ENCODE measurements around the gene EIF3A.

Gene EIF3A

GRCh38 chr10:119025776-119026175 is 54.8 kb downstream of the EIF3A start:
- peaks cover 0 to 3% of the 10 kb centered on the region in 2 donors for H3K4me1 Mint-ChIP-seq
- H3K9me3 Mint-ChIP-seq: no peaks in the 10 kb centered on the region
- no peak for ATAC-seq (replicated peaks)
- peaks cover 38 to 68% of the 10 kb centered on the region in 2 donors for H3K27me3 Mint-ChIP-seq
- DNase-seq: no peak
- H3K36me3 Mint-ChIP-seq: no peaks in the 10 kb centered on the region
- no peak overlapping the region for H3K4me3 Mint-ChIP-seq
- H3K27ac Mint-ChIP-seq: no peak overlapping the region

DNA sequence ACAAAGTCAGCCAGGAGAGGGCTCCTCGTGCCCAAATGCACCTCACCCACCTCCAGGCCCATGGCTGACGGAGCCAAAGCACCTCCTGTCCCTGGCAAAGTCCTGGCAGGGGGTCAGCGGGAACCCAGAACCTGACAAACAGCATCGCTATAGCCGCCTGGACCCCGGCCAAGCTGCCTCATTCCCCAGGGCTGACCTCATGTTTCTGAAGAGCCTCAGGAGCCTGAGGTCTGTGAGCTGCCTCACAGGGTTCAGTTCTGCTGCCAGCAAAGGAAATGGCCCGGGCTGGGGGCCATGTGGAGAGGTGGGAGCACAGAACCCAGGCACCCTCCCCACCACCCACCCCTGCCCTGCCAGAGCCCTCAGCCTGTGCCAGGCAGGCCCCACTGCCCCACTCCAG is 55.3 kb downstream of the EIF3A start:
- no peak for ATAC-seq (replicated peaks)
- DNase-seq: no peak

GRCh38 chr10:119024882-119025281 is 55.7 kb downstream of the EIF3A start:
- DNase-seq (no peak), ATAC-seq (replicated peaks) (no peak)
- Mint-ChIP-seq H3K9me3 (no peaks in the 10 kb centered on the region), H3K4me3 (no peak overlapping the region), H3K36me3 (no peaks in the 10 kb centered on the region), H3K4me1 (no peaks in the 10 kb centered on the region), H3K27ac (no peak overlapping the region), H3K27me3 (peaks cover 43 to 74% of the 10 kb centered on the region in 2 donors)

More for the DNA sequence above, 55.3 kb downstream of the EIF3A start:
- Mint-ChIP-seq H3K36me3 (no peaks in the 10 kb centered on the region), H3K27me3 (peaks cover 41 to 72% of the 10 kb centered on the region in 2 donors), H3K27ac (no peak overlapping the region), H3K4me1 (no peaks in the 10 kb centered on the region), H3K4me3 (no peak overlapping the region), H3K9me3 (no peaks in the 10 kb centered on the region)

DNA sequence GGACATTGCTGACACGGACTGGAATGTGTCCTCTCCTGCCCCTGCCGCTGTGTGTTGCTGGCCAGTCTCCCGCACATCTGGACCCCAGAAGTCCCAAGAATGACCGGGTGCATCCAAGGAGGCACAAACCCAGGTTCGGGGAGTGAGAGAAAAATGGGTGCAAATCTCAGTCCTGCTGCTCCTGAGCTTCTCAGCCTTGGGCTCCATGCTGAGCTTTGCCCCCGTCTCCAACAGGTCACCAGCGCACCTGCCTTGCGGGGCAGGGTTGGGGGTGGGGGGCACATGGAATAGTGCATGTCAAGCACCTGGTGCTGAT is 57.1 kb downstream of the EIF3A start:
- Mint-ChIP-seq H3K27ac (no peak overlapping the region), H3K27me3 (peaks cover 49 to 80% of the 10 kb centered on the region in 2 donors), H3K4me3 (no peak overlapping the region), H3K36me3 (peaks cover 0 to 2% of the 10 kb centered on the region in 2 donors), H3K9me3 (peaks cover 4 to 7% of the 10 kb centered on the region in 2 donors), H3K4me1 (no peaks in the 10 kb centered on the region)
- ATAC-seq (replicated peaks) (no peak), DNase-seq (no peak)

- DNase-seq: no peak
- Mint-ChIP-seq H3K36me3 (peaks cover 0 to 2% of the 10 kb centered on the region in 2 donors), H3K27ac (no peak overlapping the region), H3K4me1 (no peaks in the 10 kb centered on the region), H3K9me3 (peaks cover 4 to 9% of the 10 kb centered on the region in 2 donors), H3K27me3 (peaks cover 47 to 80% of the 10 kb centered on the region in 2 donors), H3K4me3 (no peak overlapping the region)
- ATAC-seq (replicated peaks): no peak
These were observed 57.6 kb downstream of the EIF3A start for GRCh38 chr10:119022846-119023552.

DNA sequence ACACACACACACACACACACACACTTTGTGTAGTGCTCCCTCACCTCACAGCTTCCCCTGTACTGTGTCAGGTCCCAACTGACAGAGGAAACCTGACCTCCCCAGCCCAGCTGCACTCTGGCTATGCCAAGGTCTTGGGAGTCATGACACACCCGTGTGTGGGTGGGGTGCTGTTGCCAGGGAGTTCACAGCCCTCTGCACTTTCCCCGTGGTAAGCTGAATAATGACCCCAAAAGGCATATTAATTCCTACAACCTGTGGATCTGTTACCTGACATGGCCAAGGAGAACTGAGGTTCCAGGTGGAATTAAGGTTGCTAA is 60.0 kb downstream of the EIF3A start:
- H3K27ac Mint-ChIP-seq: no peak overlapping the region
- peaks cover 0 to 2% of the 10 kb centered on the region in 2 donors for H3K36me3 Mint-ChIP-seq
- peaks cover 42 to 63% of the 10 kb centered on the region in 2 donors for H3K27me3 Mint-ChIP-seq
- no peak for DNase-seq
- H3K4me3 Mint-ChIP-seq: no peak overlapping the region
- H3K9me3 Mint-ChIP-seq: peaks cover 4 to 9% of the 10 kb centered on the region in 2 donors
- H3K4me1 Mint-ChIP-seq: no peaks in the 10 kb centered on the region
- ATAC-seq (replicated peaks): no peak

GRCh38 chr10:119007211-119007574 is 73.4 kb downstream of the EIF3A start:
- DNase-seq (no peak), ATAC-seq (replicated peaks) (no peak)
- Mint-ChIP-seq H3K9me3 (no peaks in the 10 kb centered on the region), H3K36me3 (no peaks in the 10 kb centered on the region), H3K27ac (no peak overlapping the region), H3K4me1 (no peaks in the 10 kb centered on the region), H3K27me3 (peaks cover 36 to 43% of the 10 kb centered on the region in 2 donors), H3K4me3 (no peak overlapping the region)

DNA sequence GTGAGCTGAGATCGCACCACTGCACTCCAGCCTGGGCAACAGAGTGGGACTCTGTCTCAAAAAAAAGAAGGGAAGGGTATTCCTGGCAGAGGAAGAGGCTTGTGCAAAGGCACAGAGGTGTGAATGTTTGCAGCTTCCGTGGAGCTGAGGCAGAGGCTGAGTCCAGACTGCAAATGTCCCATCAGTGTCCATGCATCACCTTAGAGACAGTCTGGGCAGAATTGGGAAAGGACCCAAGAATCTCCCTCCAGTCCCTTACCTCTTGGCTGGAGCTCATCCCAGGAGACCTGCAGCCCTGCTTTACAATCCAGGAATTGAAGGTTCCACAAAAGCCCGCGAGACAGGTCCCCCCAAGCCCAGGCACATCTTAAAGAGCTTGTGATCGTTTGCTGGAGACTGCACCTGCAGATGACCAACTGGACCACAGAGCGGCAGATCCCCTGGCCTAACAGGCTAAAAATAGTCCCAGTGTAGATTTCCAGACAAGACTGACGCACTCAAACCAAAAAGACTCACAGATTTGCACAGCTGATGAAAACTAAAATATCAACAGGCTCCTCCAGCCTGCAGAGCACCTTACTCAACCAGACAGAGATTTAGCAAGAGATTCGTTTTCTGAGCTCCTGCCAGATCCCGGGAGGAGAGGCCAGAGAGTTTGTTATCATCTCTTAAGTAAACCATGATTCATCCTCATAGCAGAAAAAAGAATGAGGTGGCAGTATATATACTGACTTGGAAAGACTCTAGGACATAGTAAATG is 74.0 kb downstream of the EIF3A start:
- Mint-ChIP-seq H3K36me3 (no peaks in the 10 kb centered on the region), H3K27ac (no peak overlapping the region), H3K9me3 (no peaks in the 10 kb centered on the region), H3K27me3 (peaks cover 40 to 48% of the 10 kb centered on the region in 2 donors), H3K4me3 (no peak overlapping the region), H3K4me1 (no peaks in the 10 kb centered on the region)
- ATAC-seq (replicated peaks) (no peak), DNase-seq (no peak)

DNA sequence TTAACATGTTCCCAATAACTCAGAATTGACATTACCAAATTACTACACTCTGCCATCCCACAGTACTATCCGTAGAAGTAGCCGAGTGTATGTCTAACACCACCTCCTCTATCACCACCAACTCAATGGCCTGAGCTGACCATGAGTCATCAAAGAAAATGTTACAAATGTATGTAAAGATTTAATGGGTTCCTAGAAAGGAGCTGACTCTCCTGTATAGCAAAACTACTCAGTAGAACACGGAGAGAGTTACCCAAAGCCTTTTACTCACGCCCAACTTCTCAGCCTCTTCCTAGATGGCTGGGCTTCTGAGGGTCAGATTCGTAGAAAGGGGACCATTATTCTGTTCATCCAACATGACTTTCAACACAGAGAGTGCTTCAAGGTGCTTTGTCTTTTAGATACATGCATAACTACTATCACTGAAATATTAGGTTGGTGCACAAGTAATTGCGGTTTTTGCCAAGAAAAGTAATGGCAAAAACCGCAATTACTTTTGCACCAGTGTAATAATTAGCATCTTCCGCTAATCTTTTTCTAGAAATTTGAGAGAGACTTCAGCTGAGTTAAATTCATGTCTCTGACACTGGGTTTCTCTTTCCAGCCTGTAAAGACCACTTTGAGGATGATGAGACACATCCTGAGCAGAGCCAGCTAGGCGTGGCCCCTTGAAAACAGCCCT is 75.1 kb downstream of the EIF3A start:
- ATAC-seq (replicated peaks) (no peak), DNase-seq (no peak)
- H3K27me3 Mint-ChIP-seq: peaks cover 38 to 44% of the 10 kb centered on the region in 2 donors
- H3K27ac Mint-ChIP-seq: no peak overlapping the region
- H3K36me3 Mint-ChIP-seq: no peaks in the 10 kb centered on the region
- no peaks in the 10 kb centered on the region for H3K4me1 Mint-ChIP-seq
- H3K4me3 Mint-ChIP-seq: no peak overlapping the region
- peaks cover 0 to 2% of the 10 kb centered on the region in 2 donors for H3K9me3 Mint-ChIP-seq

DNA sequence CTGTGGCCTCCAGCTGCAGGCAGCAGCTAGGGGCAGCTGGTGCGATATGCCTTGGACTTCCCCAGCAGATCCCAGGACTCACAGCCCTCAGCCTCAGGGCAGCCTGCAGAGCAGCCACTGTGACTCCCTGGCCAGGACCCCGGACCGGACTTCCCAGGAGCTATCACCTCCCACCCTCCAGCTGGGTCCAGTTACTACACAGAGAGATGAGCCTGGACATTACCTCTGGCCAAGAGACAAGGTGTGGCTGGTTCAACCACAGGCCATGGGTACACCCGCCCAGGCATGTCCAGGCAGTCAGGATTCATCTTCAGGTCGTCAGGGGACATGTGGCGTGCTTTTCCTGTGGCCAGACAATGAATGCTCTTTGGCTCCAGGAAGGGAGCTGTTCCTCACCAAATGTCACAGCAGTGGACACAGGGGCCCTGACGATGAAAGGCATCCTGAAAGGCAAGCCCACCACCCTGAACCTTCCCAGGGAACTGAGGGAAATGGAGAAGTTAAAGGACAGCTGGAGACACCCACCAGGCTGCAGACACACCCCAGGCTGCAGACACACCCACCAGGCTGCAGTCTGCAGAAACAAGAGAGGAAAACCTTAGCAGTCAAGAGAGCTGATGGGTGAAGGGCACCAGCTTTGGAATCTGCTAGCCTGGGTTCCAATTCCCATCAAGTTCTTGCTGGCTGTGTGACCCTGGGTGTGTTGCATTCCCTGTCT is 76.9 kb downstream of the EIF3A start:
- no peak overlapping the region for H3K27ac Mint-ChIP-seq
- peaks cover 0 to 2% of the 10 kb centered on the region in 2 donors for H3K9me3 Mint-ChIP-seq
- H3K27me3 Mint-ChIP-seq: peaks cover 32 to 44% of the 10 kb centered on the region in 2 donors
- no peaks in the 10 kb centered on the region for H3K36me3 Mint-ChIP-seq
- no peak overlapping the region for H3K4me3 Mint-ChIP-seq
- H3K4me1 Mint-ChIP-seq: no peaks in the 10 kb centered on the region
- DNase-seq (no peak), ATAC-seq (replicated peaks) (no peak)

DNA sequence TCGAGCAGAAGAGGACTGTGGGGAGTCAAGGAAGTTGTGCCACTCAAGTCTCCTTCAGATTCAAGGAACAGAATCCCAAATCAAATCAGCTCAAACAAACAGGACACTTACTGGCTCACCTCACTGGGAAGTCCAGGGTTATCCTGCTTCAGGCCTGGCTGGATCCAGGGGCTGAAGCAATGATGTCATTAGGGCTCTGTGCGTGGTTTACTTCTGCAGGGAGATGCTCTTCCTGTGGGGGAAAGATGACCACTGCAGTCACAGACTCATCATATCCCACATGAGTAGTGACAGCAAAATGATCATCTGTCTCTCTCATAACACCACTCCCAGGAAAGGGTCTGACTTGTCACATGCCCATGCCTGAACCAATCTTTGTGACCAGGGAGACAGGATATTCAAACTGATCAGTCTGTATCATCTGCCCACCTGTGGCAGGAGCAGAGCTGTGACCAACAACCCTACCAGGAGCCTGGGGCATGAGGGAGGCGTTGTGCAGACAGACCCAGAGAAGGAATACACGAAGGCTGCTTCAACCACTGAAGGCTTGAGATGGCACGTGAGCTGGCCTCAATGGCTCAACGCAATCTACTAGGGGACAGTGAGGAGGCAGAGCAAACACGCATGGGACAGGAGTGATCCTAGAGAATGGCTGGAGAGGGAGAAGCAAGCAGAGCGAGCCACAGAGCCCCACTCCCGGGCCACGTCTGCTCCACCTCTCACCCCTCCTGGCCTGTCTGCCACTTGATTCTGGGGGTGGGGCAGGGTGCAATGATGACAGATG is 78.7 kb downstream of the EIF3A start:
- Mint-ChIP-seq H3K27ac (no peak overlapping the region), H3K4me3 (no peak overlapping the region), H3K4me1 (no peaks in the 10 kb centered on the region), H3K9me3 (peaks cover 0 to 2% of the 10 kb centered on the region in 2 donors), H3K36me3 (no peaks in the 10 kb centered on the region), H3K27me3 (peaks cover 36 to 44% of the 10 kb centered on the region in 2 donors)
- no peak for DNase-seq
- ATAC-seq (replicated peaks): no peak

- Mint-ChIP-seq H3K27ac (no peak overlapping the region), H3K9me3 (peaks cover 0 to 2% of the 10 kb centered on the region in 2 donors), H3K4me3 (no peak overlapping the region), H3K27me3 (peaks cover 22 to 35% of the 10 kb centered on the region in 2 donors), H3K36me3 (no peaks in the 10 kb centered on the region), H3K4me1 (no peaks in the 10 kb centered on the region)
- DNase-seq (no peak), ATAC-seq (replicated peaks) (no peak)
These were observed 82.4 kb downstream of the EIF3A start for GRCh38 chr10:118998183-118998582.

GRCh38 chr10:118997379-118997778 is 83.2 kb downstream of the EIF3A start:
- Mint-ChIP-seq H3K27ac (no peak overlapping the region), H3K4me3 (no peak overlapping the region), H3K36me3 (no peaks in the 10 kb centered on the region), H3K27me3 (peaks cover 20 to 41% of the 10 kb centered on the region in 2 donors), H3K9me3 (peaks cover 0 to 2% of the 10 kb centered on the region in 2 donors), H3K4me1 (no peaks in the 10 kb centered on the region)
- DNase-seq (no peak), ATAC-seq (replicated peaks) (no peak)

DNA sequence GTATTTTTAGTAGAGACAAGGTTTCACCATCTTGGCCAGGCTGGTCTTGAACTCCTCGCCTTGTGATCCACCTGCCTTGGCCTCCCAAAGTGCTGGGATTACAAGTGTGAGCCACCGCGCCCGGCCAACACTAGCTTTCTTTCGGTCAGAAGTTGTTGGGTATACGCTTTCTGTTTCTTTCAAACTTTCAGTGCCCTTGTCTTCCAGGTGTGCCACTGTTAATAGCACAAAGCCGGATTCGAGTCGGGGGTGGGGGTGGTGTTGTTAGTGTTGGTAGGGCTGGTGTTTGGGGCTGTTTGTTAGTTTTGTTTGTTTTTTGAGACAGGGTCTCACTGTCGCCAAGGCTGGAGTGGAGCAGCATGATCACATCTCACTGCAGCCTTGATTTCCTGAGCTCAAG is 84.9 kb downstream of the EIF3A start:
- DNase-seq (no peak), ATAC-seq (replicated peaks) (no peak)
- no peak overlapping the region for H3K27ac Mint-ChIP-seq
- peaks cover 20 to 28% of the 10 kb centered on the region in 2 donors for H3K27me3 Mint-ChIP-seq
- H3K4me1 Mint-ChIP-seq: no peaks in the 10 kb centered on the region
- no peaks in the 10 kb centered on the region for H3K9me3 Mint-ChIP-seq
- H3K36me3 Mint-ChIP-seq: no peaks in the 10 kb centered on the region
- no peak overlapping the region for H3K4me3 Mint-ChIP-seq
